HUDEP-2 (cell line): ENCODE data around the gene CAP1.
"Not testable (repeated sequence)": the region's sequence is repeated elsewhere in the genome, so short reads cannot be mapped to it uniquely, and the experiment has no call there.

Experiments
- DNase-seq, 76 experiments: peaks; one replicate each; lab custom pipeline; 2025; ENCODE audit not compliant: unreplicated experiment in 76 of 76; lab: John Stamatoyannopoulos, UW

The CAP1 gene

GRCh38 chr1:40029608-40030007, 10.9 kb upstream of the CAP1 start:
- DNase-seq = peak in 2 of 76 experiments; percentile 6 to 42

DNA sequence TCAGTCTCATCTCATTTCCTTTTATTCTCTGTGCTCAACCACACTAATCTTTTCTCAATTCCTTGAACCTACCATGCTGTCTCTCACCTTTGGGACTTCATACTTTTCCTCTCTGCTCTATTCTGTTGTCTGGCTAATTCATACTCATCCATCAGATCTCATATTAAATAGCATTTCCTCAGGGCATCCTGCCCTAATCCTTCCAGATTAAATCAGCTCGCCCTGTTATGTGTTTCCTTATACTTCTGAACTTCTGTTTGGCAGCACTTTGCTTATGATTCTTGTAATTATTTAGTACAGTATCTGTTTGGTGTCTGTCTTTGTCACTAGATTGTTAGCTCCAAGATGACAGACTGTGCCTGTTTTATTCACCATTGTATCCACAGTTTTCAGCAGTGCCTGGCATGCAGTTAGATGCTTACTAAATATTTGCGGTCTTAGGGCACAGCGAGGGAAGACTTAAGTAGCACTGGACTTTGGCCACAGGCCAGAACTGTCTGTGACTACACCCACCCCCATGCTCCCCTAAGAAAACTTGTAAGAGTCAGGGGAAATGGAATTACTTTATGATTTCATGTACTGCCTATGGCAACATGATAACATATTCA, 9.9 kb upstream of the CAP1 start:
- no peak for DNase-seq

GRCh38 chr1:40032240-40032891, 8.2 kb upstream of the CAP1 start:
- peak in 39 of 76 experiments; percentile 1 to 53 (median 18) for DNase-seq

- DNase-seq = no peak
Measured at GRCh38 chr1:40034869-40035268, 5.7 kb upstream of the CAP1 start.

GRCh38 chr1:40036574-40036973, 4.0 kb upstream of the CAP1 start:
- DNase-seq = peak in 74 of 76 experiments; percentile 31 to 96 (median 88)

GRCh38 chr1:40037254-40037653, 3.3 kb upstream of the CAP1 start:
- not testable (repeated sequence) for DNase-seq

GRCh38 chr1:40038697-40039096, 1.8 kb upstream of the CAP1 start:
- DNase-seq = no peak

GRCh38 chr1:40039245-40039756, 1.2 kb upstream of the CAP1 start:
- peak in 41 of 76 experiments; percentile 22 to 85 (median 67) for DNase-seq

DNA sequence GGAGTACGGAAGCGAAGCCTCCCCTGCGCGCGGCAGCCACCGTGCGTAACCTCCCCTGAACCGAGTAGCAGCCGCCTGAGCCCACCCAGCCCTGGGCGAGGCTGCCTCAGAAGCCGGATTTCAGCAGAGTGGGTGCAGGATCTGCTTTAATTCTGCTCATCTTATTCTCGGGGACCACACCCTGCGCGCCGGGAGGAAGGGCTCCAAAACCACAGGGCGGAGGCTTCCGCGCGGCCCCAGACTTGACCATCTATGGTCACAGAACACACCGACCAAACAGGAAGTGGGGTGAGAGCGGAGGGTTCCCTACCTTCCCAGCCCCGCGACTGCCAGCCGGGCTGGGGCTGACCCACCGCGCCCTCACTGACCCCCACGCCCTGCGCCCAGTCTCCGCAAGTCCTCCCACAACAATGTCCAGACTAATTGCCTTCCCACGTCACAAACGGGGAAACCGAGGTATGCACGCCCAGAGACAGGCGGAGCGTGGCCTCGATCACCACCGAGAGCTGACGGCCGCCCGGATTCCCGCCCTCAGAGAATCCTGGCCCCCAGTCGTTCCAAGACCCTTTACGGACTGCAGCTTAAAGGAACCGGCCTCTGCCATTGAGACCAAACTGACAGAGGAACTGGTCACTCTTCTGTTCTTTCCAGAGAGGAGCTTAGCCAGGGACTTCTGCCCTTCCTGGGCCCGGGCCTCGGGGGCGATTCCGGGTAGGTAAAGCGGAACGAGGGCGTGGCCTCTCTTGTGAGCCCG, 595 bp upstream of the CAP1 start:
- DNase-seq = peak in 74 of 76 experiments; percentile 34 to 88 (median 75)

DNA sequence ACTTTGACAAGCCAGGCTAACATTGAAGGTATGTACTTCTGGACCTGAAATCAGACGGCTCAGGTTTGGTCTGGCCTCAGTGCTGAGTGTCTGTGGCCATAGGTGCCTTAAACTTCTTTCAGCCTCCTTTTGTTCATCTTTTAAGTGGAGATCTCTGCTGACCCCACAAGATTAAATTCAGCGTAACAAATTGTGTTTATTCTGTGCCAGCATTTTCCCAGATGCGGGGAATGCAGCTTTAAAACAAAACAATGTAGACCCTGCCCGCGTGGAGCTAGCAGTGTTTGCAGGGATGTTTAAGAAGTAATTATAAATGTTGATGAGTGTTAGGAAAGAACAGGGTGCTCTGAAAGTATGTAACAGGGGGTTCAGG, 923 bp downstream of the CAP1 start:
- DNase-seq = no peak

GRCh38 chr1:40042341-40042740, 1.8 kb downstream of the CAP1 start:
- DNase-seq = no peak

DNA sequence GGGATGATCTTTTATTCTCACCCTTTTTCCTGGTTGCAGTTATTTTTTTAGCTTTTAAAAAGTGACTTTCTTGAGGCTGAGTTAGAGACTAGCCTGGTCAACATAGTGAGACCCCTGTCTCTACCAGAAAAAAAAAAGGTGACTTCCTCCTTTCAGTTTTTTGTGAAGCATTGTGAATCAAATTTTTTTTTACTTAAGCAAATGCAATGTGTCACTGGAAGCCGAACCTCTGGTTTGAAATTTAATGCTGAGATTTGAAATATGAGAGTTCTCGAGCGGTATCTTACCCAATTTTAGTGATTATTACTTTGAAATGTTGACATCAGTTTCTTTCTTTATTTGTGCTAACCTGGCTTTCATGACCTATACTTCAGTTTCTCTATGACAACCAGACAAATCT, 3.6 kb downstream of the CAP1 start:
- DNase-seq = no peak

DNA sequence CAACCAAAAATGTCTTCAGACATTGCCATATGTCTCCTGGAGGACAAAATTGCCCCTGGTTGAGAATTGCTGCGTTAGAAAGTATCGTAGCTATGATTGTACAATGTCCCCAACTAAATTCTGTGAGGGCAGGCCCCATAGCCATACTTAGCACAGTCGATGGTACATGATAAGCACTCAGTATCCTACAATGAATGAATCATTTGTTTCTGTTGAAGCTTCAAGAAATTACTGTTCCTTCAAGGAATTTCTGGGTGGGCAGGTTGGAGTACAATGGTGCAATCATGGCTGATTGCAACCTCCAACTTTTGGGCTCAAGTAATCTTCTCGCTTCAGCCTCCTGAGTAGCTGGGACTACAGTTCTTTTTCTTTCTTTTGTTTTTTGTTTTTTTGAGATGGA, 4.7 kb downstream of the CAP1 start:
- DNase-seq = no peak

DNA sequence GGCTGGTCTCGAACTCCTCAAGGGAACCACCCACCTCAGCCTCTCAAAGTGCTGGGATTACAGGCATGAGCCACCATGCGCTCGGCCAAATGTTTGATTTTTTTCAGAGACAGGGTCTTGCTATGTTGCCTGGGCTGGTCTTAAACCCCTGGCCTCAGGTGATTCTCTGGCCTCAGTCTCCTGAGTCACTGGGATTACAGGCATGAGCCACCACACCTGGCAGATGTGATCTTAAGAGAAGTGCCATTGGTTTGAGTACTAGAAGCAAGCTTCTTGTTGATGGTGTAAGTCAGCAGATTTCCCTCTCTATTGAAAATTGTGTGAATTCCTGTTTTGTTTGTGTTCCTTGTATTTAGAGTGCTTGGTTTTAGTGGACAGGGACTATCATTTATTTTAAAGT, 5.2 kb downstream of the CAP1 start:
- DNase-seq = no peak

DNA sequence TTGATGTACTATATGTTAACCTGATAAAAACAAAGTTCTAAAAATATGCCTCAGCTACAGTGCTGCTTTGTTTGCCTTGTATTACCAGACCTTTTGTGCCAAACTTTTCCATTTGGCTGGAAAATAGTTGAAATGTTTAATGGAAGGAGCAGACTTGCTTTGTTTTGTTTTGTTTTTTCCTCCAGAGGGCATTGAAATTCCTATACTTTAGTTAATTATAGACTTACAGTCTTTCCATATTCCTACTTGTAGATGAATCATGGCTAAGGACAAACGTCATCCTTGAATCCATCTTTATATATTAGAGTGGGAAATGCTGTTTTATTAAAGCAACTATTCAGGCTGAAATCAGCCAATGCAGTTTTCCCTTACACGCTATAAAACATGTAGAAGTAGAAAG, 6.7 kb downstream of the CAP1 start:
- no peak for DNase-seq

DNA sequence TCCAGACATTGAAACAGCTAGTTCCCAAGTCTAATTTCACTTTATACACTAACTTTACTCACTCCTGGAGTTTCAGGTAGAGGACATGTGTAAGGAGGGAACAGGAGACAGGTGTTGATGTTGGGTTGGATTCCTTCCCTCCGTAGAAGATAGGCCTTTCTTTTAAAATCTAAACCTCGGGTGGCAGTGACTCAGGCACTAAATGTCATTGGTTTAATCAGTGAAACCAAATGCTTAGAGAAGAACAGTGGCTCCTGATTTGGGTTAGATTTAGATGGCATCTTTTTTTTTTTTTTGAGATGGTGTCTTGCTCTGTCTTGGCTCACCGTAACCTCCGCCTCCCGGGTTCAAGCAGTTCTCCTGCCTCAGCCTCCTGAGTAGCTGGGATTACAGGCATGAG, 7.2 kb downstream of the CAP1 start:
- DNase-seq = no peak

DNA sequence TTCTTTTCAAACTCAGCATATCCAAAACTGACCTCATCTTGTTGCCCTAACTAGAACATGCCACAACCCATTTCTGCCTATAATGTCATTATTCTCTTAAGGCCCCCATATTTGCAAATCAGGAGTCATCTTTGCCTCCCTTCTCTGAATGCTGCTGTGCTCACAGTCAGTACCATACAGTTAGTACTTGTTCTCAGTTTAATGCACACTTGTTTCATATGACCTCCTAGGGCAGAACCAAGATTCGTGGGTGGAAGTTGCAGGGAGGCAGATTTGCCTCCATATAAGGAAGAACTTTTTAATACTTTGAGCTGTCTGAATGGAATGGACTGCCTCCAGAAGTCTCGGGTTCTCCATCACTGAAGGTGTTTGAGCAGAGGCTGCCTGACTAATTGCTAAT, 9.2 kb downstream of the CAP1 start:
- DNase-seq = no peak

DNA sequence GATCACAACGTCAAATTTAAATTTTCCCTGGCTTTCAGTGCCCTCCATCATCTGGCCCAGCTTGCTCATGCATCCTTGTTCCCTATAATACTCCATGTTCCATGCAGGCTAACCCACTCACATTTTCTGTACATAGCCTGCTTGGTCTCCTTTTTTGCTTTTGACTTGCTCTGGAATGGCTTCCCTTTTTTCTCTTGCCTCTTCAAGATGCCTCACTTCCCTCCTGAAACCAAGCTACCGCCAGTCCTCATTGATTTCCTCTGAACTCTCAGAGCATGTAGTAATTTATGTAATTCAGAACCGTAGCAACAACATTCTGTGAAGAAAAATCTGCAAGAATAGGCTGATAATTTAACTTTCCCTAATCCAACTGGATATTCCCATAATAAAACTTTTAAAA, 10.3 kb downstream of the CAP1 start:
- DNase-seq = no peak

DNA sequence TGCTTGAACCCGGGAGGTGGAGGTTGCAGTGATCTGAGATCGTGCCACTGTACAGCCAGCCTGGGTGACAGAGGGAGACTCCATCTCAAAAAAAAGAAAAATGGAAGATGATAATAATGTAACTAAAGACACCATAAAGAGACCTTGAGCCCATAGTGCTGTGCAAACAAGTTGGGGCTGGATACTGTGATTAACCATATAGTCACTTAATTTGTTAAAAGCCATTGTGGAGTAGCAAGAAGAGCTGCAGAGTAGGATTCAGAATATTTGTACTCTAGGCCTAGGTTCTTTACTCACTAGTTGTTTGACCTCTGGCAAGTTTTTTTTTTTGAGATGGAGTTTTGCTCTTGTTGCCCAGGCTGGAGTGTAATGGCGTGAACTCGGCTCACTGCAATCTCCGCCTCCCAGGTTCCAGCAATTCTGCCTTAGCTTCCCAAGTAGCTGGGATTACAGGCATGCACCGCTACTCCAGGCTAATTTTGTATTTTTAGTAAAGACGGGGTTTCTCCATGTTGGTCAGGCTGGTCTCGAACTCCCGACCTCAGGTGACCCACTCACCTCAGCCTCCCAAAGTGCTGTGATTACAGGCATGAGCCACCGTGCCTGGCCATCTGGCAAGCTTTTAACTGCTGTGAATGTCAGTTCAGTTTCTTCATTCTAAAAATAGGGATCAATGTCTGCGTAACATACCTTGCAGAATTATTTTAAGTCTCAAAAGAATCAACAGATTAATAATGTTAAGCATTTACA, 12.8 kb downstream of the CAP1 start:
- DNase-seq = no peak

- no peak for DNase-seq
Measured at GRCh38 chr1:40056519-40057309, 16.2 kb downstream of the CAP1 start.
